GM19238 (cell line): ENCODE data around the gene TOMM22.

ENCODE experiments used
- DNase-seq: peaks from one replicate; pipeline ENCODE4 v3.0.0; 2011; ENCODE audit warnings: low spot score; ENCODE audit not compliant: insufficient read length

TOMM22 gene

DNA sequence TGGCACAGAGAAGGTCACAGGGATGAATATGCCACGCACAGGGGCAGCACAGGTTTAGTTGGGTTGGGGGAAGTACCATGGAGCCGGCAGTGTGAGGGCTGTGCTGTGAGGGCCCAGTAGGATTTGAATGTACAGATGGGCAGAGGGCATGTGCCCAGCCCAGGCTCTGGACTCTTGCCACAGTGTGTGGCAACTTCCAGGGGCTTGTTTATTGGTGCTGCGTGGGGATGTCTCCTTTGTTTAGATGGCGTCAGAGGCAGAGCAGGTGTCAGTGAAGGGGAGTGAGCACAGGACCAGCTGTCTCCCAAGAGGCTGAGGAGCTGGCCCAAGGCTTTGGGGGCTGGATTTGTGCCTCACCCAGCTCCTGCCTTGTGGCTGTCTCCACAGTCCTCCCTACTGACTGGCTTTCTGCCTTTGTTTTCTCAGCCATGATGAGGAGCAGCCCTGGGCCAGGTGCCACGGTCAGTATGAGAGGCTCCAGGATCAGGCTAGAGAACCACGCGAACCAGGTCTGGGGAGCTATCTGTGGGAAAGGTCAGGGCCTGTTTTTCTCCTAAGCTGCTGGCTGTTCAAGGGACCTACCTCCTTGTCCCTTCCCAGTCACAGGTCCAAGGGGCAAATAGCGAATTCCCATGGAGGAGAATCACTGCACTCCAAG lies 52.1 kb downstream of the TOMM22 start:
- no peak for DNase-seq

DNA sequence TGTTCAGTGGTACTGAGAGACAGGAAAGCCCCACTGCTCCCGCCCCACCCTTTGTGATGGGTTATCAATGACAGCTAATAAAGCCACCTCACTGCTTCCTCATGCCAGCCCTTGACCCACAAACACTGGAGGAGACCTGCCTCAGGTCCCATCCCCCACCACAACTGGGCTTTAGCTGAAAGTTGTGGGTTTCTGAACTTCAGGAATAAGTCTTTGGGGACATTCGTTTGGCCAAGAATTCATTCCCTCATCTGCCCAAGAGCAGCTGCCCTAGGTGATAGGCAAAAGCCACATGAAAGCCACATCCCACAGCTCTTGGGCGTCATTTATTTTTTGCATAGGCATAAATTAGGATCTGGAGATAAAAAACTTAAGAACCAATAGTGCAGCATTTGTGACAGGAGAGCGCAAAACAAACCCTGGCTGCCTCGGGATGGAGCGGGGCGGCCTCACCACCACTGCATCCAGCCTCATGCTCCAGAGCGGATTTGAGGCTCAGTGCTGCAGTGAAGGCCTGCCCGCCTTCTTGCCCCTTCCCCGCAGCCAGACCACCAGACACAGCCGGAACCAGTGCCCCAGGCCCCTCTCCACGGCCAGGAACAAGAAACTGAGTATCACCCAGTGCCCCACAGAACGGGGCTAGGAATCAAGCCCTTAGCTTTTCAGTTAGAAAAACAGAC lies 52.8 kb downstream of the TOMM22 start:
- no peak for DNase-seq
